HG02852 (cell line): Measurements from ENCODE around the gene ADGRB3.
"Not testable (repeated sequence)": the region's sequence is repeated elsewhere in the genome, so short reads cannot be mapped to it uniquely, and the experiment has no call there.

ENCODE experiments used
- ATAC-seq: cut with Tn5 transposase; IDR thresholded peaks from one replicate; pipeline ENCODE4 v1.9.1; 2021; ENCODE audit warnings: mild to moderate bottlenecking, moderate library complexity; ENCODE audit not compliant: unreplicated experiment

ADGRB3 gene

GRCh38 chr6:68778356-68779020, 143.4 kb downstream of the ADGRB3 start:
- ATAC-seq, result no peak

- ATAC-seq, result no peak
Measured at GRCh38 chr6:68779366-68779765, 144.3 kb downstream of the ADGRB3 start.

- ATAC-seq, result not testable (repeated sequence)
Measured at GRCh38 chr6:68790128-68790527, 155.0 kb downstream of the ADGRB3 start.

- ATAC-seq, result not testable (repeated sequence)
Measured at GRCh38 chr6:68814976-68815375, 179.9 kb downstream of the ADGRB3 start.

- ATAC-seq, result no peak
Measured at GRCh38 chr6:68826501-68826900, 191.4 kb downstream of the ADGRB3 start.

GRCh38 chr6:68834551-68834950, 199.5 kb downstream of the ADGRB3 start:
- ATAC-seq, result no peak

- no peak for ATAC-seq
Measured at GRCh38 chr6:68838571-68838970, 203.5 kb downstream of the ADGRB3 start.

GRCh38 chr6:68852791-68853190, 217.7 kb downstream of the ADGRB3 start:
- ATAC-seq, result no peak

GRCh38 chr6:68859233-68859632, 224.2 kb downstream of the ADGRB3 start:
- no peak for ATAC-seq

GRCh38 chr6:68868646-68869045, 233.6 kb downstream of the ADGRB3 start:
- ATAC-seq, result no peak

- no peak for ATAC-seq
Measured at GRCh38 chr6:68873236-68873635, 238.2 kb downstream of the ADGRB3 start.

GRCh38 chr6:68874747-68875146, 239.7 kb downstream of the ADGRB3 start:
- no peak for ATAC-seq

- ATAC-seq, result no peak
Measured at GRCh38 chr6:68875403-68875802, 240.3 kb downstream of the ADGRB3 start.

GRCh38 chr6:68876792-68877493, 241.9 kb downstream of the ADGRB3 start:
- no peak for ATAC-seq

GRCh38 chr6:68880050-68880813, 245.2 kb downstream of the ADGRB3 start:
- no peak for ATAC-seq

- ATAC-seq, result not testable (repeated sequence)
Measured at GRCh38 chr6:68883325-68883724, 248.2 kb downstream of the ADGRB3 start.

- no peak for ATAC-seq
Measured at GRCh38 chr6:68891419-68891818, 256.3 kb downstream of the ADGRB3 start.

GRCh38 chr6:68892452-68892851, 257.4 kb downstream of the ADGRB3 start:
- ATAC-seq, result no peak

- no peak for ATAC-seq
Measured at GRCh38 chr6:68895929-68896328, 260.8 kb downstream of the ADGRB3 start.

GRCh38 chr6:68901044-68901443, 266.0 kb downstream of the ADGRB3 start:
- ATAC-seq, result no peak

- ATAC-seq, result no peak
Measured at GRCh38 chr6:68911334-68911733, 276.3 kb downstream of the ADGRB3 start.

- no peak for ATAC-seq
Measured at GRCh38 chr6:68911811-68912210, 276.7 kb downstream of the ADGRB3 start.
